ENCODE measurements around the gene CNR1. TPM values are rescaled to one million over a fixed set of nuclear protein-coding genes. Genes with fewer than 3 reads are reported as not detected.

CNR1 gene
- total RNA-seq, 2 donors from 2014 or later: not detected

Other genes with a start within 250 kb of the CNR1 start
- not detected for gene SPACA1, start 118.5 kb downstream of the CNR1 start, total RNA-seq